Liver (tissue), 9 donors: Measurements from ENCODE around the gene AKR1B15. TPM values are rescaled to one million over a fixed set of nuclear protein-coding genes. Genes with fewer than 3 reads are reported as not detected.

ENCODE experiments used
- DNase-seq: peaks from one replicate; pipeline ENCODE4 v3.0.0-alpha.2; 2017; ENCODE audit warnings: low spot score
- H3K27ac ChIP-seq, 2 donors: one replicate each; pipeline ENCODE4 v1.7.0; 2013; ENCODE audit warnings: inconsistent platforms in 2 of 2, low read length in 2 of 2, control low read depth in 1 of 2, low read depth in 1 of 2, mild to moderate bottlenecking in 1 of 2
- H3K27me3 ChIP-seq, 4 donors: one replicate each; pipeline versions ENCODE4 v1.6.1 to v1.7.0; 2013; ENCODE audit warnings: low read length in 3 of 4, inconsistent platforms in 1 of 4, mild to moderate bottlenecking in 1 of 4, moderate library complexity in 1 of 4; ENCODE audit not compliant: control insufficient read depth in 4 of 4, insufficient read depth in 4 of 4
- H3K36me3 ChIP-seq, 4 donors: one replicate each; pipeline versions ENCODE4 v1.6.1 to v1.7.0; 2013; ENCODE audit warnings: low read length in 3 of 4, mild to moderate bottlenecking in 3 of 4, low read depth in 1 of 4, moderate library complexity in 1 of 4; ENCODE audit not compliant: control insufficient read depth in 4 of 4, insufficient read depth in 3 of 4
- H3K4me1 ChIP-seq, 4 donors: one replicate each; pipeline versions ENCODE4 v1.6.1 to v1.7.0; 2013; ENCODE audit warnings: low read length in 3 of 4, mild to moderate bottlenecking in 3 of 4, moderate library complexity in 1 of 4; ENCODE audit not compliant: control insufficient read depth in 4 of 4, insufficient read depth in 4 of 4
- H3K4me3 ChIP-seq, 3 donors: one replicate each; pipeline versions ENCODE4 v1.6.1 to v1.7.0; 2013; ENCODE audit warnings: low read length in 3 of 3, control low read depth in 1 of 3, low read depth in 1 of 3, mild to moderate bottlenecking in 1 of 3
- H3K9ac ChIP-seq, 2 donors: one replicate each; pipeline ENCODE4 v1.7.0; 2013; ENCODE audit warnings: low read length in 2 of 2, mild to moderate bottlenecking in 2 of 2, moderate library complexity in 2 of 2, control low read depth in 1 of 2, low read depth in 1 of 2
- H3K9me3 ChIP-seq, 4 donors: one replicate each; pipeline versions ENCODE4 v1.6.1 to v1.7.0; 2013; ENCODE audit warnings: low read length in 3 of 4; ENCODE audit not compliant: control insufficient read depth in 4 of 4
- EGR1 ChIP-seq, 2 donors: IDR thresholded peaks; 2 replicates each; pipeline ENCODE4 v1.6.1; 2016 to 2018; ENCODE audit warnings: antibody characterized with exemption in 2 of 2, low read depth in 2 of 2
- FOXA1 ChIP-seq: IDR thresholded peaks from 2 replicates; pipeline ENCODE4 v1.6.1; 2016; ENCODE audit warnings: antibody characterized with exemption
- FOXA2 ChIP-seq: IDR thresholded peaks from 2 replicates; pipeline ENCODE4 v1.6.1; 2016; ENCODE audit warnings: antibody characterized with exemption
- GABPA ChIP-seq, 2 donors: IDR thresholded peaks in 1 of 2; conservative IDR thresholded peaks in 1 of 2; 2 replicates each; pipeline ENCODE4 v1.6.1; 2016; ENCODE audit warnings: antibody characterized with exemption in 2 of 2, mild to moderate bottlenecking in 1 of 2, moderate library complexity in 1 of 2
- HNF4A ChIP-seq, 2 donors: conservative IDR thresholded peaks; 2 replicates each; pipeline ENCODE4 v1.6.1; 2016; ENCODE audit warnings: antibody characterized with exemption in 2 of 2, mild to moderate bottlenecking in 2 of 2
- HNF4G ChIP-seq: IDR thresholded peaks from 2 replicates; pipeline ENCODE4 v1.6.1; 2016; ENCODE audit warnings: antibody characterized with exemption
- JUND ChIP-seq, 2 donors: IDR thresholded peaks; 2 replicates each; pipeline ENCODE4 v1.6.1; 2016; ENCODE audit warnings: antibody characterized with exemption in 2 of 2
- NR2F2 ChIP-seq: IDR thresholded peaks from 2 replicates; pipeline ENCODE4 v1.6.1; 2016; ENCODE audit warnings: antibody characterized with exemption
- RAD21 ChIP-seq, 2 donors: IDR thresholded peaks; 2 replicates each; pipeline ENCODE4 v1.6.1; 2016; ENCODE audit warnings: antibody characterized with exemption in 2 of 2, mild to moderate bottlenecking in 2 of 2
- RXRA ChIP-seq, 2 donors: IDR thresholded peaks; 2 replicates each; pipeline ENCODE4 v1.6.1; 2017 to 2018; ENCODE audit warnings: antibody characterized with exemption in 2 of 2, mild to moderate bottlenecking in 1 of 2
- SP1 ChIP-seq: IDR thresholded peaks from 2 replicates; pipeline ENCODE4 v1.6.1; 2018; ENCODE audit warnings: antibody characterized with exemption, mild to moderate bottlenecking
- TAF1 ChIP-seq: conservative IDR thresholded peaks from 2 replicates; pipeline ENCODE4 v1.6.1; 2016; ENCODE audit warnings: antibody characterized with exemption, mild to moderate bottlenecking
- YY1 ChIP-seq: IDR thresholded peaks from 2 replicates; pipeline ENCODE4 v1.6.1; 2016; ENCODE audit warnings: antibody characterized with exemption, mild to moderate bottlenecking
- WGBS: extraction: QIAGEN DNeasy Blood & Tissue Kit; methylation state at CpG from one replicate; pipeline ENCODE4 v1.1.7; 2013; 5-methylcytosine and 5-hydroxymethylcytosine counted together
- polyA plus RNA-seq, 2 donors: library from polyadenylated mRNA; stranded (reverse) in 1 of 2; unstranded in 1 of 2; fragments of 200-250 nt in 1 of 2; fragments of >200 nt in 1 of 2; fragmentation: Nextera tagmentation in 1 of 2; extraction: Ambion mirVana in 1 of 2; gene quantifications; one replicate each; pipeline versions ENCODE4 v1.2.1 to v1.2.3, GENCODE V29; 2013 to 2015
- total RNA-seq, 2 donors: library from RNA; depleted of rRNA; stranded (reverse); fragments of >200 nt; gene quantifications; one replicate each; pipeline ENCODE4 v1.2.3, GENCODE V29; 2014
- TF ChIP-seq, protein P1 (sequence below): IDR thresholded peaks from 2 replicates; pipeline ENCODE4 v1.6.1; 2016; ENCODE audit warnings: antibody characterized with exemption, mild to moderate bottlenecking
- TF ChIP-seq, protein P2 (sequence below): IDR thresholded peaks from 2 replicates; pipeline ENCODE4 v1.6.1; 2016; ENCODE audit warnings: antibody characterized with exemption
- TF ChIP-seq, protein P3 (sequence below): IDR thresholded peaks from 2 replicates; pipeline ENCODE4 v1.6.1; 2016; ENCODE audit warnings: antibody characterized with exemption
- TF ChIP-seq, protein P4 (sequence below): fragments of 150-350 bp; IDR thresholded peaks from 2 replicates; pipeline ENCODE4 v1.5.1; 2017; ENCODE audit warnings: improper control_type of control experiment, low read depth, low read length; ENCODE audit not compliant: missing input control
- TF ChIP-seq, protein P5 (sequence below): IDR thresholded peaks from 2 replicates; pipeline ENCODE4 v1.6.1; 2016; ENCODE audit warnings: antibody characterized with exemption
- donor health status: healthy.
- donor health status: healthy.
- donor health status: healthy.
- donor health status: healthy.
- donor health status: healthy.

Gene AKR1B15
- total and polyA plus RNA-seq, 4 donors: 0.12 TPM; not detected in 3

DNA sequence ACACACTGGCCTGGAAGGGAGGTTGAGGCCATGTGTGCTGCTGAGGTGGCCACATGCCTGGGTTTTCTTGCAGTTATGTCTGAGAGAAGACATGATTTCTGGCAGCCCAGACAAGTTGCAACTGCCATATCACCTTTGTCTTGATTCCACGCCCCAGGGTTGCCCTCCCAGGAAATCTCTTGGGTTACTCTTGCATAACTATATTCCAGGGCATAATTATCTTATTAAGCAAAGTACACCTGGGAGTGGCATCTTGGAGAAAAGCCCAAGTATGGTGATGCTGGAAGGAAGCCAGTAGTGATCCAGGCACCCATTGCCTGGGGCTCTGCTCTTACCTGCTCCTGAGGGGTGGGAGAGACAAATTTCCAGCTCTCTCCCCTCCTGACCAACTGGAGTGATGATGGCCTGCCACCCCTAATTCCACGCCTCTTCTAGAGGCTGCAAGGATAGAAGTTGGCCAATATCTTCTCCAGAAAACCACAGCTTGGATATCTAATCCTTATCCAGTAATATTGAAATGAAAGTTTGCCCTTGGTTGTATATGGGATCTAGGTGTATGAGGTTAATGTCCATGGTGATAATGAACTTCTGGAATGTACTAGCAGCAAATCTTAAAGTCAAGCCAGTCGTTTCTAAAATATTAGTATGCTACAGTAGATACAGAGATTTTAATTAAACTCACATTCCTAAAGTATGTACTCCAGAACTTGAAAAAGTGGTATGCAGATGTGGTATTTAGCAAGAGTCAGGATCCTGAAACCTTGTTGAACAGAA lies 16.5 kb upstream of the AKR1B15 start:
- DNase-seq: no peak
- 70% methylated on average over 3 of the region's 3 CpGs for WGBS
- no peaks in the 10 kb centered on the region for H3K36me3 ChIP-seq
- no peak overlapping the region for H3K4me3 ChIP-seq
- H3K27me3 ChIP-seq: no peaks in the 10 kb centered on the region
- no peaks in the 10 kb centered on the region for H3K9me3 ChIP-seq
- no peak overlapping the region for H3K9ac ChIP-seq
- no peaks in the 10 kb centered on the region for H3K4me1 ChIP-seq
- no peak overlapping the region for H3K27ac ChIP-seq
- TF ChIP-seq, protein P1, sequence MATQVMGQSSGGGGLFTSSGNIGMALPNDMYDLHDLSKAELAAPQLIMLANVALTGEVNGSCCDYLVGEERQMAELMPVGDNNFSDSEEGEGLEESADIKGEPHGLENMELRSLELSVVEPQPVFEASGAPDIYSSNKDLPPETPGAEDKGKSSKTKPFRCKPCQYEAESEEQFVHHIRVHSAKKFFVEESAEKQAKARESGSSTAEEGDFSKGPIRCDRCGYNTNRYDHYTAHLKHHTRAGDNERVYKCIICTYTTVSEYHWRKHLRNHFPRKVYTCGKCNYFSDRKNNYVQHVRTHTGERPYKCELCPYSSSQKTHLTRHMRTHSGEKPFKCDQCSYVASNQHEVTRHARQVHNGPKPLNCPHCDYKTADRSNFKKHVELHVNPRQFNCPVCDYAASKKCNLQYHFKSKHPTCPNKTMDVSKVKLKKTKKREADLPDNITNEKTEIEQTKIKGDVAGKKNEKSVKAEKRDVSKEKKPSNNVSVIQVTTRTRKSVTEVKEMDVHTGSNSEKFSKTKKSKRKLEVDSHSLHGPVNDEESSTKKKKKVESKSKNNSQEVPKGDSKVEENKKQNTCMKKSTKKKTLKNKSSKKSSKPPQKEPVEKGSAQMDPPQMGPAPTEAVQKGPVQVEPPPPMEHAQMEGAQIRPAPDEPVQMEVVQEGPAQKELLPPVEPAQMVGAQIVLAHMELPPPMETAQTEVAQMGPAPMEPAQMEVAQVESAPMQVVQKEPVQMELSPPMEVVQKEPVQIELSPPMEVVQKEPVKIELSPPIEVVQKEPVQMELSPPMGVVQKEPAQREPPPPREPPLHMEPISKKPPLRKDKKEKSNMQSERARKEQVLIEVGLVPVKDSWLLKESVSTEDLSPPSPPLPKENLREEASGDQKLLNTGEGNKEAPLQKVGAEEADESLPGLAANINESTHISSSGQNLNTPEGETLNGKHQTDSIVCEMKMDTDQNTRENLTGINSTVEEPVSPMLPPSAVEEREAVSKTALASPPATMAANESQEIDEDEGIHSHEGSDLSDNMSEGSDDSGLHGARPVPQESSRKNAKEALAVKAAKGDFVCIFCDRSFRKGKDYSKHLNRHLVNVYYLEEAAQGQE: no peak
- TF ChIP-seq, protein P2, sequence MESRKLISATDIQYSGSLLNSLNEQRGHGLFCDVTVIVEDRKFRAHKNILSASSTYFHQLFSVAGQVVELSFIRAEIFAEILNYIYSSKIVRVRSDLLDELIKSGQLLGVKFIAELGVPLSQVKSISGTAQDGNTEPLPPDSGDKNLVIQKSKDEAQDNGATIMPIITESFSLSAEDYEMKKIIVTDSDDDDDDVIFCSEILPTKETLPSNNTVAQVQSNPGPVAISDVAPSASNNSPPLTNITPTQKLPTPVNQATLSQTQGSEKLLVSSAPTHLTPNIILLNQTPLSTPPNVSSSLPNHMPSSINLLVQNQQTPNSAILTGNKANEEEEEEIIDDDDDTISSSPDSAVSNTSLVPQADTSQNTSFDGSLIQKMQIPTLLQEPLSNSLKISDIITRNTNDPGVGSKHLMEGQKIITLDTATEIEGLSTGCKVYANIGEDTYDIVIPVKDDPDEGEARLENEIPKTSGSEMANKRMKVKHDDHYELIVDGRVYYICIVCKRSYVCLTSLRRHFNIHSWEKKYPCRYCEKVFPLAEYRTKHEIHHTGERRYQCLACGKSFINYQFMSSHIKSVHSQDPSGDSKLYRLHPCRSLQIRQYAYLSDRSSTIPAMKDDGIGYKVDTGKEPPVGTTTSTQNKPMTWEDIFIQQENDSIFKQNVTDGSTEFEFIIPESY: no peak
- no peak for TF ChIP-seq RXRA (IDR thresholded peaks at IDR 0.05)
- no peak for TF ChIP-seq JUND (IDR thresholded peaks at IDR 0.05)
- no peak for TF ChIP-seq NR2F2
- TF ChIP-seq HNF4G: no peak
- TF ChIP-seq YY1: no peak
- no peak for TF ChIP-seq TAF1
- TF ChIP-seq, protein P3, sequence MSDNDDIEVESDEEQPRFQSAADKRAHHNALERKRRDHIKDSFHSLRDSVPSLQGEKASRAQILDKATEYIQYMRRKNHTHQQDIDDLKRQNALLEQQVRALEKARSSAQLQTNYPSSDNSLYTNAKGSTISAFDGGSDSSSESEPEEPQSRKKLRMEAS: no peak
- TF ChIP-seq FOXA1: no peak
- TF ChIP-seq, protein P4, sequence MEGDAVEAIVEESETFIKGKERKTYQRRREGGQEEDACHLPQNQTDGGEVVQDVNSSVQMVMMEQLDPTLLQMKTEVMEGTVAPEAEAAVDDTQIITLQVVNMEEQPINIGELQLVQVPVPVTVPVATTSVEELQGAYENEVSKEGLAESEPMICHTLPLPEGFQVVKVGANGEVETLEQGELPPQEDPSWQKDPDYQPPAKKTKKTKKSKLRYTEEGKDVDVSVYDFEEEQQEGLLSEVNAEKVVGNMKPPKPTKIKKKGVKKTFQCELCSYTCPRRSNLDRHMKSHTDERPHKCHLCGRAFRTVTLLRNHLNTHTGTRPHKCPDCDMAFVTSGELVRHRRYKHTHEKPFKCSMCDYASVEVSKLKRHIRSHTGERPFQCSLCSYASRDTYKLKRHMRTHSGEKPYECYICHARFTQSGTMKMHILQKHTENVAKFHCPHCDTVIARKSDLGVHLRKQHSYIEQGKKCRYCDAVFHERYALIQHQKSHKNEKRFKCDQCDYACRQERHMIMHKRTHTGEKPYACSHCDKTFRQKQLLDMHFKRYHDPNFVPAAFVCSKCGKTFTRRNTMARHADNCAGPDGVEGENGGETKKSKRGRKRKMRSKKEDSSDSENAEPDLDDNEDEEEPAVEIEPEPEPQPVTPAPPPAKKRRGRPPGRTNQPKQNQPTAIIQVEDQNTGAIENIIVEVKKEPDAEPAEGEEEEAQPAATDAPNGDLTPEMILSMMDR: no peak
- TF ChIP-seq, protein P5, sequence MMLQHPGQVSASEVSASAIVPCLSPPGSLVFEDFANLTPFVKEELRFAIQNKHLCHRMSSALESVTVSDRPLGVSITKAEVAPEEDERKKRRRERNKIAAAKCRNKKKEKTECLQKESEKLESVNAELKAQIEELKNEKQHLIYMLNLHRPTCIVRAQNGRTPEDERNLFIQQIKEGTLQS: no peak
- TF ChIP-seq RAD21 (IDR thresholded peaks at IDR 0.05): no peak
- no peak for TF ChIP-seq FOXA2
- no peak for TF ChIP-seq GABPA (IDR thresholded peaks at IDR 0.05 in 1 of 2, conservative IDR thresholded peaks at IDR 0.05 in 1 of 2)
- no peak for TF ChIP-seq HNF4A (conservative IDR thresholded peaks at IDR 0.05)
- TF ChIP-seq SP1: no peak
- TF ChIP-seq EGR1 (IDR thresholded peaks at IDR 0.05; ENCODE audit: low read depth in 2 of 2): no peak
